SK-N-SH treated with all-trans-retinoic acid at 6 μM for 48 hours (cell line): ENCODE results near the gene FAM209B.

ENCODE experiments used
- ATAC-seq: fragments of 200-7000 bp; cut with Tn5 transposase; 3 replicates; pipeline ENCODE4 v1.9.1; 2020; ENCODE audit warnings: mild to moderate bottlenecking, moderate library complexity
- ARNTL ChIP-seq: fragments of 450-650 bp; formaldehyde crosslinking; IDR thresholded peaks from 2 replicates; pipeline ENCODE4 v1.5.0; 2020; ENCODE audit warnings: low read depth, mild to moderate bottlenecking, moderate library complexity, borderline replicate concordance
- CSDC2 ChIP-seq: fragments of 250-450 bp; sonication (Bioruptor Pico); IDR thresholded peaks from 2 replicates; pipeline ENCODE4 v1.5.0; 2020; ENCODE audit warnings: mild to moderate bottlenecking, moderate library complexity
- ESRRG ChIP-seq: fragments of 250-450 bp; sonication (Bioruptor Pico); IDR thresholded peaks from 2 replicates; pipeline ENCODE4 v1.6.1; 2021; ENCODE audit warnings: mild to moderate bottlenecking
- GLIS3 ChIP-seq: fragments of 250-450 bp; sonication (Bioruptor Pico); IDR thresholded peaks from 2 replicates; pipeline ENCODE4 v1.5.0; 2020; ENCODE audit warnings: mild to moderate bottlenecking, moderate library complexity
- ISL1 ChIP-seq: fragments of 250-450 bp; sonication (Bioruptor Pico); IDR thresholded peaks from 2 replicates; pipeline ENCODE4 v2.1.2; 2022; ENCODE audit warnings: mild to moderate bottlenecking, moderate library complexity
- PATZ1 ChIP-seq: fragments of 250-450 bp; sonication (Bioruptor Pico); IDR thresholded peaks from 2 replicates; pipeline ENCODE4 v1.8.0; 2020; ENCODE audit warnings: mild to moderate bottlenecking, moderate library complexity, borderline replicate concordance
- PPARA ChIP-seq: fragments of 250-450 bp; sonication (Bioruptor Pico); IDR thresholded peaks from 2 replicates; pipeline ENCODE4 v1.5.0; 2020; ENCODE audit warnings: mild to moderate bottlenecking, borderline replicate concordance
- RARB ChIP-seq: fragments of 250-450 bp; sonication (Bioruptor Pico); IDR thresholded peaks from 2 replicates; pipeline ENCODE4 v1.8.0; 2021; ENCODE audit warnings: mild to moderate bottlenecking, moderate library complexity
- SNAI2 ChIP-seq: fragments of 250-450 bp; sonication (Bioruptor Pico); IDR thresholded peaks from 2 replicates; pipeline ENCODE4 v1.5.0; 2020; ENCODE audit warnings: mild to moderate bottlenecking, moderate library complexity
- TCF4 ChIP-seq: fragments of 250-450 bp; sonication (Bioruptor Pico); IDR thresholded peaks from 2 replicates; pipeline ENCODE4 v1.8.0; 2021; ENCODE audit warnings: mild to moderate bottlenecking, moderate library complexity, borderline replicate concordance
- TOX ChIP-seq: fragments of 250-450 bp; sonication (Bioruptor Pico); IDR thresholded peaks from 2 replicates; pipeline ENCODE4 v1.8.0; 2021; ENCODE audit warnings: mild to moderate bottlenecking, moderate library complexity, borderline replicate concordance
- TSHZ2 ChIP-seq: fragments of 250-450 bp; sonication (Bioruptor Pico); IDR thresholded peaks from 2 replicates; pipeline ENCODE4 v1.5.0; 2020; ENCODE audit warnings: mild to moderate bottlenecking, moderate library complexity
- ZC3H10 ChIP-seq: fragments of 250-450 bp; sonication (Bioruptor Pico); IDR thresholded peaks from 2 replicates; pipeline ENCODE4 v1.5.1; 2021; ENCODE audit warnings: mild to moderate bottlenecking, moderate library complexity
- ZFP3 ChIP-seq: fragments of 250-450 bp; sonication (Bioruptor Pico); IDR thresholded peaks from 2 replicates; pipeline ENCODE4 v1.5.0; 2020; ENCODE audit warnings: mild to moderate bottlenecking, moderate library complexity
- ZFP30 ChIP-seq: fragments of 450-650 bp; formaldehyde crosslinking; IDR thresholded peaks from 2 replicates; pipeline ENCODE4 v1.5.0; 2022; ENCODE audit warnings: mild to moderate bottlenecking, moderate library complexity
- ZNF565 ChIP-seq: fragments of 450-650 bp; formaldehyde crosslinking; conservative IDR thresholded peaks from 2 replicates; pipeline ENCODE4 v1.5.0; 2020; ENCODE audit warnings: low read depth, mild to moderate bottlenecking, moderate library complexity
- ZNF70 ChIP-seq: fragments of 450-650 bp; formaldehyde crosslinking; IDR thresholded peaks from 2 replicates; pipeline ENCODE4 v1.5.0; 2020; ENCODE audit warnings: mild to moderate bottlenecking, moderate library complexity
- ZNF8 ChIP-seq: fragments of 450-650 bp; formaldehyde crosslinking; IDR thresholded peaks from 2 replicates; pipeline ENCODE4 v1.5.0; 2020; ENCODE audit warnings: mild to moderate bottlenecking, moderate library complexity
- TF ChIP-seq, protein P1 (sequence below): fragments of 250-450 bp; sonication (Bioruptor Pico); IDR thresholded peaks from 2 replicates; pipeline ENCODE4 v1.5.1; 2021; ENCODE audit warnings: mild to moderate bottlenecking, moderate library complexity
- TF ChIP-seq, protein P2 (sequence below): fragments of 250-450 bp; sonication (Bioruptor Pico); IDR thresholded peaks from 2 replicates; pipeline ENCODE4 v1.5.1; 2020; ENCODE audit warnings: low read depth, mild to moderate bottlenecking, moderate library complexity

Gene FAM209B

GRCh38 chr20:56501116-56501515, 31.9 kb upstream of the FAM209B start:
- ATAC-seq = no peak
- TF ChIP-seq CSDC2 (CRISPR knock-in tag) (no peak), ZNF8 (CRISPR knock-in tag) (no peak), SNAI2 (CRISPR knock-in tag) (no peak), TOX (CRISPR knock-in tag) (no peak), ZC3H10 (no peak)

- ATAC-seq = no peak
- no peak for TF ChIP-seq SNAI2 (CRISPR knock-in tag)
- TF ChIP-seq ISL1 = no peak
- TF ChIP-seq PATZ1 (CRISPR knock-in tag) = no peak
- no peak for TF ChIP-seq ZNF8 (CRISPR knock-in tag)
- TF ChIP-seq, protein P1, sequence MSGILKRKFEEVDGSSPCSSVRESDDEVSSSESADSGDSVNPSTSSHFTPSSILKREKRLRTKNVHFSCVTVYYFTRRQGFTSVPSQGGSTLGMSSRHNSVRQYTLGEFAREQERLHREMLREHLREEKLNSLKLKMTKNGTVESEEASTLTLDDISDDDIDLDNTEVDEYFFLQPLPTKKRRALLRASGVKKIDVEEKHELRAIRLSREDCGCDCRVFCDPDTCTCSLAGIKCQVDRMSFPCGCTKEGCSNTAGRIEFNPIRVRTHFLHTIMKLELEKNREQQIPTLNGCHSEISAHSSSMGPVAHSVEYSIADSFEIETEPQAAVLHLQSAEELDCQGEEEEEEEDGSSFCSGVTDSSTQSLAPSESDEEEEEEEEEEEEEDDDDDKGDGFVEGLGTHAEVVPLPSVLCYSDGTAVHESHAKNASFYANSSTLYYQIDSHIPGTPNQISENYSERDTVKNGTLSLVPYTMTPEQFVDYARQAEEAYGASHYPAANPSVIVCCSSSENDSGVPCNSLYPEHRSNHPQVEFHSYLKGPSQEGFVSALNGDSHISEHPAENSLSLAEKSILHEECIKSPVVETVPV (CRISPR knock-in tag) = no peak
- no peak for TF ChIP-seq CSDC2 (CRISPR knock-in tag)
- TF ChIP-seq ZFP30 (CRISPR knock-in tag) = no peak
- TF ChIP-seq ZC3H10 = no peak
- TF ChIP-seq ESRRG = no peak
- TF ChIP-seq ARNTL (CRISPR knock-in tag) = no peak
- no peak for TF ChIP-seq TCF4 (CRISPR knock-in tag)
- no peak for TF ChIP-seq ZFP3 (CRISPR knock-in tag)
- TF ChIP-seq, protein P2, sequence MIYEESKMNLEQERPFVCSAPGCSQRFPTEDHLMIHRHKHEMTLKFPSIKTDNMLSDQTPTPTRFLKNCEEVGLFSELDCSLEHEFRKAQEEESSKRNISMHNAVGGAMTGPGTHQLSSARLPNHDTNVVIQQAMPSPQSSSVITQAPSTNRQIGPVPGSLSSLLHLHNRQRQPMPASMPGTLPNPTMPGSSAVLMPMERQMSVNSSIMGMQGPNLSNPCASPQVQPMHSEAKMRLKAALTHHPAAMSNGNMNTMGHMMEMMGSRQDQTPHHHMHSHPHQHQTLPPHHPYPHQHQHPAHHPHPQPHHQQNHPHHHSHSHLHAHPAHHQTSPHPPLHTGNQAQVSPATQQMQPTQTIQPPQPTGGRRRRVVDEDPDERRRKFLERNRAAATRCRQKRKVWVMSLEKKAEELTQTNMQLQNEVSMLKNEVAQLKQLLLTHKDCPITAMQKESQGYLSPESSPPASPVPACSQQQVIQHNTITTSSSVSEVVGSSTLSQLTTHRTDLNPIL (CRISPR knock-in tag) = no peak
- TF ChIP-seq TSHZ2 (CRISPR knock-in tag) = no peak
- no peak for TF ChIP-seq PPARA (CRISPR knock-in tag)
- no peak for TF ChIP-seq ZNF565 (CRISPR knock-in tag)
- no peak for TF ChIP-seq TOX (CRISPR knock-in tag)
- TF ChIP-seq GLIS3 (CRISPR knock-in tag) = no peak
- no peak for TF ChIP-seq RARB (CRISPR knock-in tag)
These were observed 29.1 kb upstream of the FAM209B start for GRCh38 chr20:56503916-56504315.

GRCh38 chr20:56504373-56505005, 28.6 kb upstream of the FAM209B start:
- no peak for TF ChIP-seq PPARA (CRISPR knock-in tag)
- TF ChIP-seq ZNF70 (CRISPR knock-in tag) = no peak
- TF ChIP-seq ZFP3 (CRISPR knock-in tag) = no peak
- TF ChIP-seq ZNF8 (CRISPR knock-in tag) = no peak
- no peak for TF ChIP-seq SNAI2 (CRISPR knock-in tag)
- TF ChIP-seq, protein P2 (CRISPR knock-in tag) = no peak
- TF ChIP-seq ESRRG = no peak
- ATAC-seq = peak; percentile 72; the same call in 2 of the 3 replicates
